ENCODE results near the gene CRTAC1. TPM values are rescaled to one million over a fixed set of nuclear protein-coding genes. Genes with fewer than 3 reads are reported as not detected.

CRTAC1 gene
- total RNA-seq, 1 experiment from 2014 or later = 0.46 TPM

DNA sequence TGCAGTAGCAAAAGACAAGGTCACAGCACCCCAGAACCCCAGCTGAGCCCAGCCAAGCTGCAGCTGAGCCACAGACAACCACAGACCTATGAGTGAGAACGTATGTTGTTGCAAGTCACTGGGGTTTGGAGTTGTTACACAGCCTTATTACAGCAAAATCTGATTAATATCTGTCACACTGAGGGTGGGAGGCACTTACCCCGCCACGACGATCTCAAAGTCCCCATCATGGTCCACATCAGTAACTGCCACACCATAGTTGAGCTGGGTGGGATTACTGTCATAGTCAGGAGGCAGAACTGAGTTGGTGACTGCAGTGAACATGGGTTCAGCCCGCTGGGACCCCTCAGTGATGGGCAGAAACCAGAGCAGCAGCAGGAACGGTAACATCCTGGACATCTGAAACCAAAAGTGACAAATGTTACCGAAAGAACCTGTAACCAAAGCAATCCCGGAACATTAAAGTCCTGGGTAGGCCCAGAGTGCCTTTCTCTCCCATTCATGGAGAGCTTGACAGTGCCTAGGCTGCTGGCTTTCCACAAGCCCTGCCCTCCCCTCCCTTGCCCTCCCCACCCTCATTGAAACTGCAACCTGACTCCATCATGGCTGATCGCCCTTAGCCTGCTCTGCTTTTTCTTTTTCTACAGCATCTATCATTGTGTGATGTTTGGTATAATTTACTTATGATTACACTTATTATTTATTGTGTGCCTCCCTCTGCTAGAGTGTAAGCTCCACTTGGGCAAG is 19.3 kb downstream of the CRTAC1 start:
- Histone ChIP-seq H3K18ac (ENCODE audit: insufficient read length, low read depth, low read length) (no peak overlapping the region), H3K27ac (ENCODE audit: insufficient read length, low read depth, low read length) (no peak overlapping the region), H2BK15ac (ENCODE audit: low read depth, low read length) (no peak overlapping the region), H2BK20ac (ENCODE audit: low read depth, low read length, poor library complexity, severe bottlenecking) (no peak overlapping the region), H3K14ac (ENCODE audit: insufficient read depth, low read length) (no peak overlapping the region), H3K4me1 (ENCODE audit: insufficient read depth, low read length) (peaks cover 4% of the 10 kb centered on the region), H3K4me2 (ENCODE audit: insufficient read depth, insufficient read length, low read length) (no peak overlapping the region), H3T11ph (ENCODE audit: low read length) (no peak overlapping the region), H2AFZ (ENCODE audit: low read length) (no peak overlapping the region), H4K8ac (replicated peaks; ENCODE audit: insufficient read length, low read depth, low read length) (no peak overlapping the region), H3K23ac (ENCODE audit: insufficient read length, low read depth, low read length) (no peak overlapping the region), H3K9me3 (ENCODE audit: control insufficient read depth, low read depth, low read length) (no peaks in the 10 kb centered on the region), H4K20me1 (ENCODE audit: control insufficient read depth, insufficient read depth, insufficient read length) (peaks cover 2% of the 10 kb centered on the region), H2BK120ac (ENCODE audit: low read depth, low read length, poor library complexity, severe bottlenecking) (no peak overlapping the region), H4K91ac (ENCODE audit: insufficient read length, low read depth, low read length) (no peak overlapping the region), H3K9ac (ENCODE audit: extremely low read depth, insufficient read length, low read length) (no peak overlapping the region), H2AK5ac (ENCODE audit: insufficient read length, low read length) (no peak overlapping the region), H3K27me3 (ENCODE audit: insufficient read depth, low read length) (no peaks in the 10 kb centered on the region; the same call in 1 of the 2 replicates), H3K56ac (ENCODE audit: insufficient read length, low read depth, low read length) (no peak overlapping the region), H3K79me1 (ENCODE audit: insufficient read depth, low read depth, low read length, poor library complexity, severe bottlenecking) (no peaks in the 10 kb centered on the region), H4K5ac (ENCODE audit: insufficient read length, low read depth, low read length) (no peak overlapping the region), H2BK12ac (ENCODE audit: insufficient read length, low read depth, low read length) (no peak overlapping the region), H3K79me2 (ENCODE audit: insufficient read depth, low read length) (no peaks in the 10 kb centered on the region), H3K4ac (ENCODE audit: low read depth, low read length) (no peak overlapping the region), H3K23me2 (ENCODE audit: insufficient read length, low read depth, low read length, poor library complexity, severe bottlenecking) (peaks cover 4% of the 10 kb centered on the region), H2BK5ac (ENCODE audit: insufficient read length, low read length) (no peak overlapping the region)
- peaks cover 23% of the 10 kb centered on the region for H3K27me3 Mint-ChIP-seq (ENCODE audit: low read depth)
- no peak for TF ChIP-seq CTCF (conservative IDR thresholded peaks at IDR 0.05)
- peak overlapping the region in 1 of 3 experiments; percentile 25; a peak in 1 of 7 replicates for H3K27ac Mint-ChIP-seq
- H3K9me3 Mint-ChIP-seq = no peaks in the 10 kb centered on the region; a peak in 1 of 5 replicates
- no peaks in the 10 kb centered on the region for H3K36me3 Mint-ChIP-seq (ENCODE audit: insufficient read depth in 1 of 3, low read depth in 3 of 3)
- DNase-seq = no peak
- H3K4me1 Mint-ChIP-seq = peaks cover 21 to 30% of the 10 kb centered on the region in 2 experiments
- H3K4me3 Mint-ChIP-seq = no peak overlapping the region; a peak in 1 of 5 replicates
- no CpG with 5 or more reads among the region's 9 CpGs for WGBS (ENCODE audit: extremely low coverage, insufficient read length, low lambda C conversion rate)

All from H9 (cell line).